ENCODE results near the gene XRCC1.

GRCh38 chr19:43563816-43564457 is 11.4 kb downstream of the XRCC1 start:
- no peak for TF ChIP-seq SUZ12 (IDR thresholded peaks at IDR 0.05; ENCODE audit: extremely low read depth, insufficient read depth, insufficient read length)
- no peak for TF ChIP-seq ZNF274 (IDR thresholded peaks at IDR 0.05; ENCODE audit: low read depth, low read length)

Data from NT2/D1 (cell line).